ENCODE results near the gene GSE1.

GRCh38 chr16:85704900-85705846 is 92.1 kb downstream of the GSE1 start:
- TF ChIP-seq CTCF (IDR thresholded peaks at IDR 0.05) (no peak), POLR2A (IDR thresholded peaks at IDR 0.05) (no peak)
